Caco-2 (cell line): ENCODE measurements around the gene VASP. TPM values are rescaled to one million over a fixed set of nuclear protein-coding genes. Genes with fewer than 3 reads are reported as not detected.

ENCODE experiments used
- BruUV-seq: library from RNA; stranded (reverse); fragments of 400-500 nt; replicated peaks from 2 replicates; lab custom pipeline; 2021; lab: Mats Ljungman, UMichigan
- CTCF ChIA-PET: fragments of 300-600 bp; sonication (Branson Sonifier 250); formaldehyde crosslinking; loops from one replicate; lab custom pipeline; 2022; ENCODE audit warnings: antibody characterized with exemption; lab: Charles Lee
- POLR2A ChIA-PET: fragments of 300-600 bp; sonication (Branson Sonifier 250); formaldehyde crosslinking; loops from one replicate; lab custom pipeline; 2022; ENCODE audit warnings: antibody characterized with exemption; lab: Charles Lee
- DNase-seq, 2 experiments: peaks; one replicate each; pipeline versions ENCODE4 v3.0.0 to v3.0.0-alpha.2; 2020 to 2022
- H3K27me3 ChIP-seq: replicated peaks from 2 replicates; pipeline ENCODE4 v1.6.0; 2011; ENCODE audit warnings: low read length; ENCODE audit not compliant: control insufficient read depth, insufficient read depth
- H3K36me3 ChIP-seq: 2 replicates; pipeline ENCODE4 v1.5.1; 2011; ENCODE audit warnings: low read length; ENCODE audit not compliant: control insufficient read depth, insufficient read depth
- H3K4me1 ChIP-seq: fragments of 250-450 bp; sonication (Bioruptor Pico); 2 replicates; pipeline ENCODE4 v1.5.1; 2020; ENCODE audit warnings: mild to moderate bottlenecking
- H3K4me3 ChIP-seq: 2 replicates; pipeline ENCODE4 v1.5.1; 2011; ENCODE audit warnings: low read depth, mild to moderate bottlenecking, control low read depth, low read length
- H3K9me3 ChIP-seq: fragments of 250-450 bp; sonication (Bioruptor Pico); 2 replicates; pipeline ENCODE4 v1.5.1; 2020; ENCODE audit warnings: mild to moderate bottlenecking, moderate library complexity
- H3K27ac Mint-ChIP-seq: one replicate; pipeline ENCODE4 v1.8.0; 2022; ENCODE audit warnings: mixed read lengths; ENCODE audit not compliant: unreplicated experiment
- H3K27me3 Mint-ChIP-seq: one replicate; pipeline ENCODE4 v1.8.0; 2022; ENCODE audit warnings: mixed read lengths; ENCODE audit not compliant: insufficient read depth, unreplicated experiment
- H3K36me3 Mint-ChIP-seq: one replicate; pipeline ENCODE4 v1.8.0; 2022; ENCODE audit warnings: mild to moderate bottlenecking, mixed read lengths; ENCODE audit not compliant: insufficient read depth, unreplicated experiment
- H3K4me1 Mint-ChIP-seq: one replicate; pipeline ENCODE4 v1.8.0; 2022; ENCODE audit warnings: low read depth, mixed read lengths; ENCODE audit not compliant: unreplicated experiment
- H3K4me3 Mint-ChIP-seq: one replicate; pipeline ENCODE4 v1.8.0; 2022; ENCODE audit warnings: mild to moderate bottlenecking, moderate library complexity, mixed read lengths; ENCODE audit not compliant: unreplicated experiment
- H3K9me3 Mint-ChIP-seq: one replicate; pipeline ENCODE4 v1.8.0; 2022; ENCODE audit warnings: mixed read lengths; ENCODE audit not compliant: unreplicated experiment
- intact Hi-C: fragments of 100-400 bp; cut with micrococcal nuclease; formaldehyde crosslinking; loops from one replicate; pipeline ENCODE4 v1.10.0; 2022; ENCODE audit not compliant: unreplicated experiment
- total RNA-seq: library from RNA; stranded (reverse); gene quantifications from 2 replicates; pipeline ENCODE4 v1.2.3, GENCODE V29; 2022
- TF ChIP-seq, protein P1 (sequence below), 2 experiments: fragments of 200-600 bp in 1 of 2; IDR thresholded peaks; 1 replicate in 1 of 2; 2 replicates in 1 of 2; pipeline versions ENCODE4 v1.5.1 to v1.8.0; 2011 to 2022; ENCODE audit warnings: antibody characterized with exemption in 1 of 2, control low read depth in 1 of 2, inconsistent platforms in 1 of 2, low read depth in 1 of 2, low read length in 1 of 2, mild to moderate bottlenecking in 1 of 2, moderate library complexity in 1 of 2; ENCODE audit not compliant: insufficient read depth in 1 of 2, severe bottlenecking in 1 of 2, unreplicated experiment in 1 of 2

The VASP gene
- total RNA-seq, 1 experiment from 2014 or later = 72.4 TPM

DNA sequence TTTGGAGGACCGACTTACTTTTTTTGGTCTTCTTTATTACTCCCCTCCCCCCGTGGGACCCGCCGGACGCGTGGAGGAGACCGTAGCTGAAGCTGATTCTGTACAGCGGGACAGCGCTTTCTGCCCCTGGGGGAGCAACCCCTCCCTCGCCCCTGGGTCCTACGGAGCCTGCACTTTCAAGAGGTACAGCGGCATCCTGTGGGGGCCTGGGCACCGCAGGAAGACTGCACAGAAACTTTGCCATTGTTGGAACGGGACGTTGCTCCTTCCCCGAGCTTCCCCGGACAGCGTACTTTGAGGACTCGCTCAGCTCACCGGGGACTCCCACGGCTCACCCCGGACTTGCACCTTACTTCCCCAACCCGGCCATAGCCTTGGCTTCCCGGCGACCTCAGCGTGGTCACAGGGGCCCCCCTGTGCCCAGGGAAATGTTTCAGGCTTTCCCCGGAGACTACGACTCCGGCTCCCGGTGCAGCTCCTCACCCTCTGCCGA, 39.1 kb upstream of the VASP start:
- Histone ChIP-seq H3K36me3 (no peaks in the 10 kb centered on the region), H3K4me3 (peak overlapping the region; percentile 74), H3K27me3 (no peaks in the 10 kb centered on the region), H3K9me3 (no peaks in the 10 kb centered on the region), H3K4me1 (peaks cover 9% of the 10 kb centered on the region; the same call in 1 of the 2 replicates)
- TSS peak; percentile 83 for BruUV-seq
- Mint-ChIP-seq H3K27me3 (no peaks in the 10 kb centered on the region), H3K4me1 (peaks cover 6% of the 10 kb centered on the region), H3K4me3 (peak overlapping the region; percentile 92), H3K9me3 (no peaks in the 10 kb centered on the region), H3K36me3 (peaks cover 41% of the 10 kb centered on the region), H3K27ac (peak overlapping the region; percentile 98)
- TF ChIP-seq, protein P1, sequence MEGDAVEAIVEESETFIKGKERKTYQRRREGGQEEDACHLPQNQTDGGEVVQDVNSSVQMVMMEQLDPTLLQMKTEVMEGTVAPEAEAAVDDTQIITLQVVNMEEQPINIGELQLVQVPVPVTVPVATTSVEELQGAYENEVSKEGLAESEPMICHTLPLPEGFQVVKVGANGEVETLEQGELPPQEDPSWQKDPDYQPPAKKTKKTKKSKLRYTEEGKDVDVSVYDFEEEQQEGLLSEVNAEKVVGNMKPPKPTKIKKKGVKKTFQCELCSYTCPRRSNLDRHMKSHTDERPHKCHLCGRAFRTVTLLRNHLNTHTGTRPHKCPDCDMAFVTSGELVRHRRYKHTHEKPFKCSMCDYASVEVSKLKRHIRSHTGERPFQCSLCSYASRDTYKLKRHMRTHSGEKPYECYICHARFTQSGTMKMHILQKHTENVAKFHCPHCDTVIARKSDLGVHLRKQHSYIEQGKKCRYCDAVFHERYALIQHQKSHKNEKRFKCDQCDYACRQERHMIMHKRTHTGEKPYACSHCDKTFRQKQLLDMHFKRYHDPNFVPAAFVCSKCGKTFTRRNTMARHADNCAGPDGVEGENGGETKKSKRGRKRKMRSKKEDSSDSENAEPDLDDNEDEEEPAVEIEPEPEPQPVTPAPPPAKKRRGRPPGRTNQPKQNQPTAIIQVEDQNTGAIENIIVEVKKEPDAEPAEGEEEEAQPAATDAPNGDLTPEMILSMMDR (IDR thresholded peaks at IDR 0.05; ENCODE audit: insufficient read depth in 1 of 2, low read depth in 1 of 2, low read length in 1 of 2, severe bottlenecking in 1 of 2, unreplicated experiment in 1 of 2) = peak in 1 of 2 experiments; percentile 10
- CTCF ChIA-PET = interaction anchor here (0.8 to 6.3 kb wide), 6 partner anchors 7 to 28 kb away, joined by 4 to 116 read pairs (median 22); no protein-coding TSS in a partner anchor
- peak in 1 of 2 experiments; percentile 59 for DNase-seq
- POLR2A ChIA-PET = interaction anchor here (0.5 to 4.4 kb wide), 14 partner anchors 10 to 1788 kb away, joined by 3 to 38 read pairs (median 5); partner anchors contain the start of genes CCDC9, FBXO46, QPCTL and SIX5
- intact Hi-C loops = no loop called here

DNA sequence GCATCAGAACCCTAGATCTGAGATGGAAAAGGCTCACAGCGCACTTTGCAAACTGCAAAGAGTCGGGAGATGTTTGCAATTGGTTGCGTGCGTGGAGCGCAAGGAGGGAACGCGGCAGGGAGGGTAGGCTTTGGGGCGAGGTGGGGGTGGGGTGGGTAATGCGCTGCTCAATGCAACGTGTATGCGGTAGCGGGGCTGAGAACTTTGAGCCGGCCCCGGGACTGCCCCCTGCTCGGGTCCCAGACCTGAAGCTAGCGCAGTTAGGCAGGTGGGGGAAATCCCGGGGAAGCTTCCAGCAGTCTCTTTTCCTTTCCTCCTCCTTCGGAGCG, 38.5 kb upstream of the VASP start:
- H3K27me3 ChIP-seq = no peaks in the 10 kb centered on the region
- Mint-ChIP-seq H3K36me3 (peaks cover 43% of the 10 kb centered on the region), H3K27me3 (no peaks in the 10 kb centered on the region), H3K9me3 (no peaks in the 10 kb centered on the region), H3K4me1 (peaks cover 6% of the 10 kb centered on the region), H3K4me3 (peak overlapping the region; percentile 92), H3K27ac (peak overlapping the region; percentile 98)
- BruUV-seq = TSS peak; percentile 42
- ChIA-PET POLR2A (interaction anchor here (0.5 to 4.4 kb wide), 12 partner anchors 10 to 302 kb away, joined by 3 to 38 read pairs (median 6); no protein-coding TSS in a partner anchor), CTCF (interaction anchor here (1.0 to 6.3 kb wide), 6 partner anchors 9 to 173 kb away, joined by 3 to 116 read pairs (median 9); partner anchors contain the start of gene PPP1R13L)
- DNase-seq = no peak
- H3K4me3 ChIP-seq = peak overlapping the region; percentile 74
- no peaks in the 10 kb centered on the region for H3K36me3 ChIP-seq
- TF ChIP-seq, protein P1 (IDR thresholded peaks at IDR 0.05; ENCODE audit: insufficient read depth in 1 of 2, low read depth in 1 of 2, low read length in 1 of 2, severe bottlenecking in 1 of 2, unreplicated experiment in 1 of 2) = no peak
- no peaks in the 10 kb centered on the region for H3K9me3 ChIP-seq
- peaks cover 9% of the 10 kb centered on the region; the same call in 1 of the 2 replicates for H3K4me1 ChIP-seq
- intact Hi-C loops = loop anchor here (1.0 kb wide), 5 partner anchors 10 to 29 kb away; no protein-coding TSS in a partner anchor

DNA sequence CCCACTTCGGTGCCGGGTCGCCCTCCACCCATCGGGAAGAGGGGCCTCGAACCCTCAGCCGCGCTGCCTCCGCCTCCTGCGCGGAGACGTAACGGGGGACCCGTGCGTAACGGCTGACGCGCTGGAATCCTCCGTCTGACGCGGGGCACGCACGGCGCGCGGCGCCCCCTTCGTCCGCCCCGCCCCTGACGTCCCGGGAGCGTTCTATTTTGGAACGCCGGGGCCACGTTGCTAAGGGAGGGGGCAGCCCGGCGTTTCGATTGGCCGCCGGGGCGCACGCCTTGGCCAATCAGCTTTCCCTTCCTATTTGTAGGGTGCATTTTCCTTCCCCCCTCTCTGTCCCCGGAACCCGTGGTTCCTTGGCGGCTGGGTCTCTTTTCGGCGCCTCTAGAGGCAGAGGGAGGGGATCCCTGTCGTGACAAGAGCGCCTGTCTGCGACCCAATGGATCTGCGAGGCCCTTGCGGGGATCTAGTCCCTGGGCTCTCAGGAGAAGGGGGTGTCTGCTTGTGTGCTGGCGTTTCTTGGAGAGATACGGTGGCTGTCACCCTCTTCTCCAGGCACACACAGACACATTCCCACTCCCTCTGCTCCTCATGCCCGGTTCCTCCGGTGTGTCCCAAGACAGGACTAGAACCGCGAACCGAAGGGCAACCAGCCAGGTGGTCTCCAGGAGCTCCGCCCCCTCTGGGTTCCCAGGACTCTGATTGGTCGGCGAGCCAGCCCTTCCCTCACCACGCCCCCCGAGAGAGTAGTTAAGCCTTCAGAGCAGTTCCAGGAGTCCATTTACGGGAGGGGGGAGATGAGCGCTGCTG, 37.9 kb upstream of the VASP start:
- intact Hi-C loops = loop anchor here (1.0 kb wide), 5 partner anchors 9 to 30 kb away; no protein-coding TSS in a partner anchor
- Mint-ChIP-seq H3K36me3 (peaks cover 48% of the 10 kb centered on the region), H3K4me1 (peaks cover 6% of the 10 kb centered on the region), H3K27ac (peak overlapping the region; percentile 98), H3K27me3 (no peaks in the 10 kb centered on the region), H3K9me3 (no peaks in the 10 kb centered on the region), H3K4me3 (peak overlapping the region; percentile 92)
- Histone ChIP-seq H3K4me3 (peak overlapping the region; percentile 74), H3K27me3 (no peaks in the 10 kb centered on the region), H3K4me1 (peaks cover 9% of the 10 kb centered on the region; the same call in 1 of the 2 replicates), H3K36me3 (no peaks in the 10 kb centered on the region), H3K9me3 (no peaks in the 10 kb centered on the region)
- peak; percentile 93 to 96 for DNase-seq
- ChIA-PET POLR2A (interaction anchor here (0.5 to 4.4 kb wide), 15 partner anchors 9 to 302 kb away, joined by 3 to 38 read pairs (median 4); no protein-coding TSS in a partner anchor), CTCF (interaction anchor here (0.6 to 6.3 kb wide), 9 partner anchors 9 to 300 kb away, joined by 3 to 116 read pairs (median 4); partner anchors contain the start of genes PPP1R13L and SIX5)
- TF ChIP-seq, protein P1 (IDR thresholded peaks at IDR 0.05; ENCODE audit: insufficient read depth in 1 of 2, low read depth in 1 of 2, low read length in 1 of 2, severe bottlenecking in 1 of 2, unreplicated experiment in 1 of 2) = peak in 1 of 2 experiments; percentile 2
- BruUV-seq = no TSS peak
